Mammary epithelial cell (primary cell): ENCODE data around the gene RABGAP1L.

ENCODE experiments used
- EZH2 ChIP-seq: IDR thresholded peaks from 2 replicates; pipeline ENCODE4 v1.6.1; 2012; ENCODE audit warnings: low read length, inconsistent platforms, borderline replicate concordance
- TF ChIP-seq, protein P1 (sequence below), 2 donors: IDR thresholded peaks in 1 of 2; conservative IDR thresholded peaks in 1 of 2; 2 replicates each; pipeline ENCODE4 v1.5.1; 2011 to 2012; ENCODE audit warnings: inconsistent platforms in 2 of 2, low read length in 2 of 2, mild to moderate bottlenecking in 2 of 2, control low read depth in 1 of 2, low read depth in 1 of 2; ENCODE audit not compliant: insufficient read depth in 1 of 2; ENCODE audit errors: extremely low read depth in 1 of 2

DNA sequence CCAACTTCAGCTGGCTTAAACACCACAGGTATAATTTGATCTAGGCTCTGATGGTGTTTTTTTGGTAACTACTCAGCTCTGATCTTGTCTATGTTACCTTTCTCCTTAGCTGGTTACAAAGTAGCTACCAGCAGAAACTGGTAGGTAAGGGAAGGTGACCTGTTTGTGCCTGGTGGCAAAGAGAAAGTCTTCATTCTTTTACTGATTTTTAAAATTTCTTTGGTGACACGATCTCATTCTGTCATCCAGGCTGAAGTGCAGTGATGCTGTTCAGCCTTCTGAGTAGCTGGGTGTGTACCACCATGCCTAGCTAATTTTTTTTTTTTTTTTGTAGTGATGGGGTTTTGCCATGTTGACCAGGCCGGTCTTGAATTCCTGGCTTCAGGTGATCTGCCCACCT is 62.4 kb downstream of the RABGAP1L start:
- TF ChIP-seq, protein P1, sequence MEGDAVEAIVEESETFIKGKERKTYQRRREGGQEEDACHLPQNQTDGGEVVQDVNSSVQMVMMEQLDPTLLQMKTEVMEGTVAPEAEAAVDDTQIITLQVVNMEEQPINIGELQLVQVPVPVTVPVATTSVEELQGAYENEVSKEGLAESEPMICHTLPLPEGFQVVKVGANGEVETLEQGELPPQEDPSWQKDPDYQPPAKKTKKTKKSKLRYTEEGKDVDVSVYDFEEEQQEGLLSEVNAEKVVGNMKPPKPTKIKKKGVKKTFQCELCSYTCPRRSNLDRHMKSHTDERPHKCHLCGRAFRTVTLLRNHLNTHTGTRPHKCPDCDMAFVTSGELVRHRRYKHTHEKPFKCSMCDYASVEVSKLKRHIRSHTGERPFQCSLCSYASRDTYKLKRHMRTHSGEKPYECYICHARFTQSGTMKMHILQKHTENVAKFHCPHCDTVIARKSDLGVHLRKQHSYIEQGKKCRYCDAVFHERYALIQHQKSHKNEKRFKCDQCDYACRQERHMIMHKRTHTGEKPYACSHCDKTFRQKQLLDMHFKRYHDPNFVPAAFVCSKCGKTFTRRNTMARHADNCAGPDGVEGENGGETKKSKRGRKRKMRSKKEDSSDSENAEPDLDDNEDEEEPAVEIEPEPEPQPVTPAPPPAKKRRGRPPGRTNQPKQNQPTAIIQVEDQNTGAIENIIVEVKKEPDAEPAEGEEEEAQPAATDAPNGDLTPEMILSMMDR (conservative IDR thresholded peaks at IDR 0.05 in 1 of 2, IDR thresholded peaks at IDR 0.05 in 1 of 2; ENCODE audit: extremely low read depth in 1 of 2, insufficient read depth in 1 of 2, low read depth in 1 of 2, low read length in 2 of 2) = no peak
- no peak for TF ChIP-seq EZH2
